Brain microvascular endothelial cell (primary cell): ENCODE results near the gene SCYGR6.

Source experiments
- DNase-seq: peaks from one replicate; pipeline ENCODE4 v3.0.0-alpha.2; 2020
- H3K27ac ChIP-seq: fragments of 250-450 bp; sonication (Bioruptor Pico); 2 replicates; pipeline ENCODE4 v1.5.1; 2020; ENCODE audit warnings: mild to moderate bottlenecking, moderate library complexity
- H3K27me3 ChIP-seq: fragments of 250-450 bp; sonication (Bioruptor Pico); replicated peaks from 2 replicates; pipeline ENCODE4 v1.5.1; 2020; ENCODE audit warnings: mild to moderate bottlenecking
- H3K36me3 ChIP-seq: fragments of 250-450 bp; sonication (Bioruptor Pico); replicated peaks from 2 replicates; pipeline ENCODE4 v1.5.1; 2020; ENCODE audit warnings: mild to moderate bottlenecking
- H3K4me3 ChIP-seq: 2 replicates; pipeline ENCODE4 v1.5.1; 2011; ENCODE audit warnings: low read depth, mild to moderate bottlenecking, control low read depth, low read length, moderate library complexity
- in situ Hi-C: cut with HindIII; loops from 2 replicates; pipeline ENCODE4 v1.10.0; 2017; ENCODE audit warnings: low sequenced_read_pairs, low pct_ligation_motif_present
- TF ChIP-seq, protein P1 (sequence below): IDR thresholded peaks from 2 replicates; pipeline ENCODE4 v1.5.1; 2011; ENCODE audit warnings: low read depth, mild to moderate bottlenecking, moderate library complexity, low read length, control low read depth, inconsistent platforms; ENCODE audit errors: missing control alignments

The SCYGR6 gene

DNA sequence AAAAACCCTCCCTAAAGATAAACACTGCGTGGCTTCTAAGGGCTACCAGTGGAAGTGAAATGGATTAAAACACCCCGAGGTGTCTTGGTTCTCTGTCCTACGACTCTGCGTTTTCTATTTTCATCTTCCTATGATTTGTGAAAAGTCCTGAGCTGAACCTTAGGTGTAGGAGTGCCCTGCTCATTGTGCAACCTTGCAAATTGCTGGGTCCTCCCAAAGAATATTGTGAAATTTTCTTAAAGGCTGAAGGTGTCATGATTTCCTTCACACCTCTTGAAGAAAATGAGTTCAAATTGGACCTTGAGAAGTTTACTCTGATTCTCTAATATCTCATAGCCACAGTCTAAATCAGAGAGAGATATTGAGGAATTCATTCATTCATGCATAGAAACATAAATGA is 4.9 kb downstream of the SCYGR6 start:
- Histone ChIP-seq H3K27me3 (no peaks in the 10 kb centered on the region), H3K27ac (no peak overlapping the region), H3K36me3 (no peaks in the 10 kb centered on the region), H3K4me3 (no peak overlapping the region)
- DNase-seq, result no peak
- TF ChIP-seq, protein P1, sequence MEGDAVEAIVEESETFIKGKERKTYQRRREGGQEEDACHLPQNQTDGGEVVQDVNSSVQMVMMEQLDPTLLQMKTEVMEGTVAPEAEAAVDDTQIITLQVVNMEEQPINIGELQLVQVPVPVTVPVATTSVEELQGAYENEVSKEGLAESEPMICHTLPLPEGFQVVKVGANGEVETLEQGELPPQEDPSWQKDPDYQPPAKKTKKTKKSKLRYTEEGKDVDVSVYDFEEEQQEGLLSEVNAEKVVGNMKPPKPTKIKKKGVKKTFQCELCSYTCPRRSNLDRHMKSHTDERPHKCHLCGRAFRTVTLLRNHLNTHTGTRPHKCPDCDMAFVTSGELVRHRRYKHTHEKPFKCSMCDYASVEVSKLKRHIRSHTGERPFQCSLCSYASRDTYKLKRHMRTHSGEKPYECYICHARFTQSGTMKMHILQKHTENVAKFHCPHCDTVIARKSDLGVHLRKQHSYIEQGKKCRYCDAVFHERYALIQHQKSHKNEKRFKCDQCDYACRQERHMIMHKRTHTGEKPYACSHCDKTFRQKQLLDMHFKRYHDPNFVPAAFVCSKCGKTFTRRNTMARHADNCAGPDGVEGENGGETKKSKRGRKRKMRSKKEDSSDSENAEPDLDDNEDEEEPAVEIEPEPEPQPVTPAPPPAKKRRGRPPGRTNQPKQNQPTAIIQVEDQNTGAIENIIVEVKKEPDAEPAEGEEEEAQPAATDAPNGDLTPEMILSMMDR, result no peak
- in situ Hi-C loops, result no loop called here

DNA sequence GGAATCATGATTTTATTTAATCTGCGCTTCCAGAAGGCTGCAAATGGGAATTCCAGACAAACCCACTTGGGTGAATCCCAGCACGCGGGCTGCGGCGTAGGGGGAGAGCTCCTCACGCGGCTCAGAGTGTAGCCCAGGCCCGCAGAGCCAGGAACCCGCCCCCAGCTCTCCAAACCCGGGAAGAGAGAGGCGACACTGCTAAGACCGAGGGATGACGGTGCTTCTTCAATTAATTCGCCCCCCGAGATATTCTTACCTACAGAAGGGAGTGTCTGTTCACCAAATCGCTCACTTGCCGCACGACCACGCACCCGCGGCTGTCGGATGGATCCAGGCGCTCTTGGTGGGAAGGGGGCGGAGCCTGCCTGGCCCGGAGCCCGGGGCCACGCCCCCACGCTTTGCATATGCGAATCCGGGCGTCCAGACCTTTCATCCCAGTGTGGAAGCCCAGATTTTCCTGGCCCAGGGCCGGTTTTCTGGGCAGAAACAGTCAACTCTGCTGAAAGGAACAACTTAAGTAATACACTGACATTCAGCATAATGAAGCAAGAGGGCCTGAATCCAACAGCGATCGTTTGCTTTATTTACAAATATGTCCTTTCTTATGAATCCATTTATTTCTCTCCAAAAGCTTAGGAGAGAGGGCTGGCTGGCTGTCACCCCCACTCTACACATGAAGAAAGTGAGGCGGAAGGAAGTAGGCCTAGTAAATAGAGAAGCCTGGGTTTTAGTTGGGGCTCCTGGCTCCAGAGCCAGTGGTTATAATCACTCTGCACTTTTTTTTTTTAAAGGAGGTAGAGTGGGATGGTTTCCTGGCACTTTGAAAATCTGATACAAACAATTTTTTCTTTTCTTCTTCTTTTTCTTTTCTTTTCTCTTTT is 6.6 kb downstream of the SCYGR6 start, which contains the start of gene SLC19A3:
Gene SLC19A3, minus strand, starts transcription at position 342 of the 881 bp plus-strand sequence. CDS start 15,710 bp downstream, outside the sequence.
- Histone ChIP-seq H3K27me3 (no peaks in the 10 kb centered on the region), H3K36me3 (no peaks in the 10 kb centered on the region), H3K4me3 (peak within 1 kb of the TSS; percentile 56), H3K27ac (no peak within 1 kb of the TSS)
- peak; percentile 59 for DNase-seq
- TF ChIP-seq, protein P1, result no peak
- in situ Hi-C loops, result no loop called here

DNA sequence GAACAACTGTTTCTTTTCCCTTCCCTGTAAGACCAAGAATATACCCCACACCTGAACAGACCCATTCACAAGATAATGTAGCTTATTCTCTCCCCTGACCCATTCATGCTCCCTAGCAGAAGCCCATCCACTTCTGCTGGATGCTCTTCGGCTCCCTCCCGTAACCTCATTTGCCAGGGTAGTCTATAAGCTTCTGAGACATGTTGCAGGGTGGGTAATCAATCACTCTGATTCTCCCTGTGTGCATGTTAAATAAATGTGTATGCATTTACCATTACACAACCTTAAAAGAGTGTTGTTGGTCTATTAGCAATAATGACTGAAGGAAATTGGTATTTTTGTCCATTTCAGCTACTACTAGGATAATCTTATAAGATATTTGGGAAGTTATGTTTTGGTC is 8.1 kb downstream of the SCYGR6 start:
- Histone ChIP-seq H3K36me3 (no peaks in the 10 kb centered on the region), H3K27me3 (no peaks in the 10 kb centered on the region), H3K4me3 (no peak overlapping the region), H3K27ac (no peak overlapping the region)
- no peak for DNase-seq
- TF ChIP-seq, protein P1, result no peak
- in situ Hi-C loops, result no loop called here

DNA sequence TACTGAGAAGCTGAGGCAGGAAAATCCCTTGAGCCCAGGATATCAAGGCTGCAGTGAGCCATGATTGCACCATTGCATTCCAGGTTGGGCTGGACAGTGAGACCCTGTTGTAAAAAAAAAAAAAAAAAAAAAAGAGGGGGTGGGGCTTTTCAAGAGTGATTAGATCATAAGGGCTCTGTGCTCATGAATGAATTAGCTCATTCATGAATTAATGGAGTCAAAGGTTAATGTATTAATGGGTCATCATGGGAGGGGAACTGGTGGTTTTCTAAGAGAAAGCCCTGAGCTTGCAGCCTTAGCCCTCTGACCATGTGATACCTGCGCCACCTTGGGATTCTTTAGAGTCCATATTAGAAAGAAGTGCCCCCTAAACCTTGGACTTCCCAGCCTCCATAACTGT is 11.3 kb downstream of the SCYGR6 start:
- in situ Hi-C loops, result no loop called here
- H3K4me3 ChIP-seq, result no peak overlapping the region
- H3K27ac ChIP-seq, result no peak overlapping the region
- no peaks in the 10 kb centered on the region for H3K36me3 ChIP-seq
- H3K27me3 ChIP-seq, result no peaks in the 10 kb centered on the region
- TF ChIP-seq, protein P1, result no peak
- DNase-seq, result no peak

DNA sequence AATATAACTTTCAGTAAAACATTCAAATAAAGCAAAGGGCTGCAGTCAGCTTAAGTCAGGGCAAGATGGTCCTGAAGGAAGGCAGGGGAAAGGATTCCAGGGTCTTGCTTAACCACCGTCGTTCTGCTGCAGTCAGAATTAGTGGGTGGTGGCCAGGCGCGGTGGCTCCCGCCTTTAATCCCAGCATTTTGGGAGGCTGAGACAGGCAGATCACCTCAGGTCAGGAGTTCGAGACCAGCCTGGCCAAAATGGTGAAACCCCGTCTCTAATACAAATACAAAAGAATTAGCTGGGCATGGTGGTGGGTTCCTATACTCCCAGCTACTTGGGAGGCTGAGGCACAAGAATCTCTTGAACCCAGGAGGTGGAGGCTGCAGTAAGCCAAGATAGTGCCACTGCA is 13.6 kb downstream of the SCYGR6 start:
- TF ChIP-seq, protein P1, result no peak
- Histone ChIP-seq H3K27ac (no peak overlapping the region), H3K27me3 (no peaks in the 10 kb centered on the region), H3K36me3 (no peaks in the 10 kb centered on the region), H3K4me3 (no peak overlapping the region)
- in situ Hi-C loops, result no loop called here
- no peak for DNase-seq
